HCT116 (cell line): ENCODE data around the gene SUB1. TPM values are rescaled to one million over a fixed set of nuclear protein-coding genes. Genes with fewer than 3 reads are reported as not detected.

Experiments
- ATAC-seq: fragments of 200-7000 bp; cut with Tn5 transposase; 2 replicates; pipeline ENCODE4 v1.9.1; 2020; ENCODE audit warnings: mild to moderate bottlenecking, moderate library complexity
- BruUV-seq: library from RNA; stranded (reverse); fragments of 400-500 nt; replicated peaks from 2 replicates; lab custom pipeline; 2021; lab: Mats Ljungman, UMichigan
- CTCF ChIA-PET: fragments of 300-600 bp; sonication (Branson Sonifier 250); formaldehyde crosslinking; loops from one replicate; lab custom pipeline; 2021; ENCODE audit warnings: antibody characterized with exemption; lab: Charles Lee
- POLR2A ChIA-PET: fragments of 300-600, 350-600 bp; sonication (Branson Sonifier 250); formaldehyde crosslinking; loops from one replicate; lab custom pipeline; 2021; ENCODE audit warnings: antibody characterized with exemption; lab: Charles Lee
- RAD21 ChIA-PET, 2 experiments: fragments of 300-600 bp; sonication (Branson Sonifier 250); formaldehyde crosslinking; loops; one replicate each; lab custom pipeline; 2023; ENCODE audit warnings: low total read pairs in 2 of 2; ENCODE audit not compliant: uncharacterized antibody in 2 of 2, unreplicated experiment in 2 of 2, low non-redundant PET in 1 of 2; lab: Charles Lee
- DNase-seq: peaks from one replicate; pipeline ENCODE4 v3.0.0-alpha.2; 2010; ENCODE audit warnings: low read depth, low spot score
- H2AFZ ChIP-seq: fragments of 200-600 bp; shearing (Covaris generic), sonication (generic); 2 replicates; pipeline ENCODE4 v1.6.1; 2017; ENCODE audit warnings: low read depth, mixed run types, mixed read lengths, antibody characterized with exemption, low read length; ENCODE audit not compliant: poor library complexity, severe bottlenecking
- H3K27ac ChIP-seq: 2 replicates; pipeline ENCODE4 v1.5.1; 2012; ENCODE audit warnings: low read depth, low read length
- H3K27me3 ChIP-seq: fragments of 200-600 bp; sonication (generic); 2 replicates; pipeline ENCODE4 v1.6.1; 2016; ENCODE audit warnings: mixed run types, low read length, mixed read lengths; ENCODE audit not compliant: insufficient read depth
- H3K36me3 ChIP-seq, 2 experiments: fragments of 200-500 bp in 1 of 2; fragments of 200-600 bp in 1 of 2; sonication (Bioruptor generic) in 1 of 2; sonication (generic) in 1 of 2; 2 replicates each; pipeline versions ENCODE4 v1.5.1 to v1.6.1; 2014 to 2016; ENCODE audit warnings: low read length in 2 of 2, inconsistent platforms in 1 of 2, mixed read lengths in 1 of 2, mixed run types in 1 of 2; ENCODE audit not compliant: insufficient read depth in 2 of 2, control insufficient read depth in 1 of 2
- H3K4me1 ChIP-seq, 2 experiments: fragments of 200-600 bp in 1 of 2; sonication (generic) in 1 of 2; 2 replicates each; pipeline versions ENCODE4 v1.5.1 to v1.6.1; 2012 to 2017; ENCODE audit warnings: low read length in 2 of 2, inconsistent platforms in 1 of 2, mild to moderate bottlenecking in 1 of 2, mixed read lengths in 1 of 2, mixed run types in 1 of 2, moderate library complexity in 1 of 2; ENCODE audit not compliant: insufficient read depth in 2 of 2, control insufficient read depth in 1 of 2
- H3K4me2 ChIP-seq: fragments of 200-600 bp; sonication (generic); 2 replicates; pipeline ENCODE4 v1.6.1; 2017; ENCODE audit warnings: mixed run types, low read length, mixed read lengths
- H3K4me3 ChIP-seq, 2 experiments: fragments of 200-600 bp in 1 of 2; sonication (generic) in 1 of 2; replicated peaks in 1 of 2; 2 replicates each; pipeline ENCODE4 v1.5.1; 2011 to 2016; ENCODE audit warnings: low read length in 2 of 2, control low read depth in 1 of 2, low read depth in 1 of 2, mild to moderate bottlenecking in 1 of 2, mixed read lengths in 1 of 2, mixed run types in 1 of 2
- H3K79me2 ChIP-seq: fragments of 200-600 bp; sonication (generic); 2 replicates; pipeline ENCODE4 v1.6.1; 2017; ENCODE audit warnings: mild to moderate bottlenecking, mixed run types, low read length, moderate library complexity, mixed read lengths; ENCODE audit not compliant: insufficient read depth
- H3K9ac ChIP-seq: fragments of 200-600 bp; sonication (generic); 2 replicates; pipeline ENCODE4 v1.6.1; 2016; ENCODE audit warnings: low read length, mixed read lengths
- H3K9me2 ChIP-seq: fragments of 200-600 bp; sonication (generic), shearing (Covaris generic); 2 replicates; pipeline ENCODE4 v1.6.1; 2017; ENCODE audit warnings: mixed run types, mild to moderate bottlenecking, moderate library complexity; ENCODE audit not compliant: insufficient read depth
- H3K9me3 ChIP-seq, 2 experiments: fragments of 200-500 bp in 1 of 2; fragments of 200-600 bp in 1 of 2; sonication (Bioruptor generic) in 1 of 2; sonication (generic) in 1 of 2; 2 replicates each; pipeline ENCODE4 v1.6.1; 2014 to 2017; ENCODE audit warnings: low read length in 2 of 2, mixed read lengths in 2 of 2, inconsistent platforms in 1 of 2, low read depth in 1 of 2, mild to moderate bottlenecking in 1 of 2, mixed run types in 1 of 2, moderate library complexity in 1 of 2; ENCODE audit not compliant: control insufficient read depth in 1 of 2, insufficient read depth in 1 of 2
- H4K20me1 ChIP-seq: fragments of 200-600 bp; sonication (generic), shearing (Covaris generic); 2 replicates; pipeline ENCODE4 v1.6.1; 2017; ENCODE audit warnings: mixed run types, mild to moderate bottlenecking, moderate library complexity; ENCODE audit not compliant: insufficient read depth
- CTCF ChIP-seq, 3 experiments: fragments of 200-600 bp in 1 of 3; sonication (generic) in 1 of 3; IDR thresholded peaks in 2 of 3; conservative IDR thresholded peaks in 1 of 3; 2 replicates each; pipeline ENCODE4 v1.5.1; 2012 to 2017; ENCODE audit warnings: low read depth in 2 of 3, low read length in 2 of 3, antibody characterized with exemption in 1 of 3, borderline replicate concordance in 1 of 3, control low read depth in 1 of 3, mild to moderate bottlenecking in 1 of 3, mixed read lengths in 1 of 3, mixed run types in 1 of 3, moderate library complexity in 1 of 3; ENCODE audit not compliant: insufficient read depth in 1 of 3
- EGR1 ChIP-seq: IDR thresholded peaks from 2 replicates; pipeline ENCODE4 v1.6.1; 2012; ENCODE audit warnings: low read depth
- FOSL1 ChIP-seq: IDR thresholded peaks from 2 replicates; pipeline ENCODE4 v1.6.1; 2012; ENCODE audit warnings: low read depth
- RAD21 ChIP-seq: IDR thresholded peaks from 2 replicates; pipeline ENCODE4 v1.6.1; 2012; ENCODE audit warnings: low read depth, mild to moderate bottlenecking
- REST ChIP-seq: IDR thresholded peaks from 2 replicates; pipeline ENCODE4 v1.6.1; 2012; ENCODE audit warnings: low read depth
- ZBTB33 ChIP-seq: IDR thresholded peaks from 2 replicates; pipeline ENCODE4 v1.6.1; 2011; ENCODE audit warnings: mild to moderate bottlenecking, low read length, moderate library complexity; ENCODE audit not compliant: insufficient replicate concordance; ENCODE audit errors: extremely low read depth
- intact Hi-C: fragments of 100-400 bp; cut with micrococcal nuclease; formaldehyde crosslinking; loops from 2 replicates; pipeline ENCODE4 v1.10.0; 2022
- total RNA-seq: library from RNA; stranded (reverse); gene quantifications from one replicate; pipeline ENCODE4 v1.2.1, GENCODE V29; 2021; ENCODE audit not compliant: unreplicated experiment

The SUB1 gene
- total RNA-seq, 1 experiment from 2014 or later: 216 TPM

GRCh38 chr5:32559411-32559810 is 25.9 kb upstream of the SUB1 start:
- Histone ChIP-seq H3K9me3 (no peaks in the 10 kb centered on the region), H4K20me1 (no peaks in the 10 kb centered on the region), H3K9me2 (no peaks in the 10 kb centered on the region), H3K4me1 (no peaks in the 10 kb centered on the region), H3K27ac (no peak overlapping the region), H2AFZ (peak overlapping the region; percentile 35), H3K4me3 (no peak overlapping the region), H3K79me2 (no peaks in the 10 kb centered on the region), H3K9ac (no peak overlapping the region), H3K36me3 (no peaks in the 10 kb centered on the region), H3K4me2 (no peak overlapping the region), H3K27me3 (no peaks in the 10 kb centered on the region)
- no TSS peak for BruUV-seq
- POLR2A ChIA-PET: no interaction called here
- intact Hi-C loops: no loop called here
- no peak for DNase-seq
- no peak for ATAC-seq
- CTCF ChIA-PET: interaction anchor here (1.4 kb wide), 1 partner anchor 30 kb away, joined by 3 read pairs; no protein-coding TSS in a partner anchor
- TF ChIP-seq ZBTB33: no peak
- no peak for TF ChIP-seq CTCF (IDR thresholded peaks at IDR 0.05 in 2 of 3, conservative IDR thresholded peaks at IDR 0.05 in 1 of 3; ENCODE audit: borderline replicate concordance in 1 of 3, insufficient read depth in 1 of 3, low read depth in 2 of 3, low read length in 2 of 3)
- TF ChIP-seq FOSL1: no peak
- TF ChIP-seq RAD21: no peak
- no peak for TF ChIP-seq EGR1
- no peak for TF ChIP-seq REST
- RAD21 ChIA-PET: no interaction called here
